Measurements from ENCODE around the gene CARD18.

- TF ChIP-seq, protein P1, sequence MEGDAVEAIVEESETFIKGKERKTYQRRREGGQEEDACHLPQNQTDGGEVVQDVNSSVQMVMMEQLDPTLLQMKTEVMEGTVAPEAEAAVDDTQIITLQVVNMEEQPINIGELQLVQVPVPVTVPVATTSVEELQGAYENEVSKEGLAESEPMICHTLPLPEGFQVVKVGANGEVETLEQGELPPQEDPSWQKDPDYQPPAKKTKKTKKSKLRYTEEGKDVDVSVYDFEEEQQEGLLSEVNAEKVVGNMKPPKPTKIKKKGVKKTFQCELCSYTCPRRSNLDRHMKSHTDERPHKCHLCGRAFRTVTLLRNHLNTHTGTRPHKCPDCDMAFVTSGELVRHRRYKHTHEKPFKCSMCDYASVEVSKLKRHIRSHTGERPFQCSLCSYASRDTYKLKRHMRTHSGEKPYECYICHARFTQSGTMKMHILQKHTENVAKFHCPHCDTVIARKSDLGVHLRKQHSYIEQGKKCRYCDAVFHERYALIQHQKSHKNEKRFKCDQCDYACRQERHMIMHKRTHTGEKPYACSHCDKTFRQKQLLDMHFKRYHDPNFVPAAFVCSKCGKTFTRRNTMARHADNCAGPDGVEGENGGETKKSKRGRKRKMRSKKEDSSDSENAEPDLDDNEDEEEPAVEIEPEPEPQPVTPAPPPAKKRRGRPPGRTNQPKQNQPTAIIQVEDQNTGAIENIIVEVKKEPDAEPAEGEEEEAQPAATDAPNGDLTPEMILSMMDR (IDR thresholded peaks at IDR 0.05) = no peak
- TF ChIP-seq EZH2phosphoT487 (IDR thresholded peaks at IDR 0.05) (no peak), EZH2 (IDR thresholded peaks at IDR 0.05) (no peak)
These were observed 28.9 kb downstream of the CARD18 start for GRCh38 chr11:105110688-105111030.
